ENCODE measurements around the gene SLIT1. TPM values are rescaled to one million over a fixed set of nuclear protein-coding genes. Genes with fewer than 3 reads are reported as not detected.

SLIT1 gene
- total RNA-seq, 4 donors from 2014 or later, result 0.35 to 0.49 TPM; not detected in 2

DNA sequence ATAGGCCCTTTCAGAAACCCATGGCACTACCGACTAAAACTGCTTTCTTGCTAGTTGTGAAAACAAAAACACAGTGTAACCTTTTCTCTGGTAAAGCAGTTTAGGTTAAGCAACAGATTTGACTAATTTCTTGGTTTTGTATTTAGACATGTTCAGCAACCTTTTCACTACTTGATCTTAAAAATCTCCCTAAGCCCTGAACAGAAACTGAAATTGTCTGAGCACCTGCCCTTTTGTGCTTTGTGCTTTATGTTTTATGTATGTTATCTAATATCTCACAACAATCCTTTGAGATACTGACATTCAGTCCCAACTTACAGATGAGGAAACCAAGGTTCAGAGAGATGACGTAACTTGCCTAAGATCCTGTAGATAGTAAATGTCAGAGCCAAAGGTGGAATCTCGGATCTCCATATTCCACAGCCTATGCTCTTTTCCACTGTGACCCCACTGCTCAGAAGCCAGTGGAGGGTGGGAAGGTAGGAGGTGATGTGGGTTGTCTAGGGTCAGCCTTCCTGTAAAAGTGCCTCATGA is 207.1 kb downstream of the SLIT1 start:
- Histone ChIP-seq H3K27ac (no peak overlapping the region), H3K9me3 (no peaks in the 10 kb centered on the region), H3K4me3 (no peak overlapping the region), H3K4me1 (no peaks in the 10 kb centered on the region), H3K36me3 (no peaks in the 10 kb centered on the region), H3K27me3 (no peaks in the 10 kb centered on the region)
- no peak for TF ChIP-seq POLR2A (IDR thresholded peaks at IDR 0.05)
- TF ChIP-seq, protein P1, sequence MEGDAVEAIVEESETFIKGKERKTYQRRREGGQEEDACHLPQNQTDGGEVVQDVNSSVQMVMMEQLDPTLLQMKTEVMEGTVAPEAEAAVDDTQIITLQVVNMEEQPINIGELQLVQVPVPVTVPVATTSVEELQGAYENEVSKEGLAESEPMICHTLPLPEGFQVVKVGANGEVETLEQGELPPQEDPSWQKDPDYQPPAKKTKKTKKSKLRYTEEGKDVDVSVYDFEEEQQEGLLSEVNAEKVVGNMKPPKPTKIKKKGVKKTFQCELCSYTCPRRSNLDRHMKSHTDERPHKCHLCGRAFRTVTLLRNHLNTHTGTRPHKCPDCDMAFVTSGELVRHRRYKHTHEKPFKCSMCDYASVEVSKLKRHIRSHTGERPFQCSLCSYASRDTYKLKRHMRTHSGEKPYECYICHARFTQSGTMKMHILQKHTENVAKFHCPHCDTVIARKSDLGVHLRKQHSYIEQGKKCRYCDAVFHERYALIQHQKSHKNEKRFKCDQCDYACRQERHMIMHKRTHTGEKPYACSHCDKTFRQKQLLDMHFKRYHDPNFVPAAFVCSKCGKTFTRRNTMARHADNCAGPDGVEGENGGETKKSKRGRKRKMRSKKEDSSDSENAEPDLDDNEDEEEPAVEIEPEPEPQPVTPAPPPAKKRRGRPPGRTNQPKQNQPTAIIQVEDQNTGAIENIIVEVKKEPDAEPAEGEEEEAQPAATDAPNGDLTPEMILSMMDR (IDR thresholded peaks at IDR 0.05), result no peak
- no peak for DNase-seq
- intact Hi-C loops (cut with DNase I; ENCODE audit: low total_unique reads), result no loop called here

DNA sequence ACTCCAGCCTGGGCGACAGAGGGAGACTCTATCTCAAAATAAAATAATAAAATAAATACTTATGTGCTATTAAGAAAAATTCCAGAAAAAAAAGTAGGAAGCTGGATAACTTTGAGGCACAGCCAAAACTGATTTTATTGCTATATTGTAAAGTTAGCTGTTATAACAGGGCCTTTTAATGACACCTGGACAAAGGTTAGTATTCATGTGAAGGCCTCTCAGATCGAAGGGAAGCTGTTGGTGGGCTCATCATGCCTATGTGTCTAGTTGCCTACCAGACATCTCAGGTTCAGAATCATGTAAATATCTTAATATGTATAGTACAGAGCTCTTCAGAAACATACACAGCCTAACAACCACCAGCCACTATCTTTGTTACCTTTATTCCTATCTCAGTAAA is 210.6 kb downstream of the SLIT1 start:
- H3K36me3 ChIP-seq, result no peaks in the 10 kb centered on the region
- TF ChIP-seq, protein P1 (IDR thresholded peaks at IDR 0.05), result no peak
- TF ChIP-seq POLR2A (IDR thresholded peaks at IDR 0.05), result no peak

DNA sequence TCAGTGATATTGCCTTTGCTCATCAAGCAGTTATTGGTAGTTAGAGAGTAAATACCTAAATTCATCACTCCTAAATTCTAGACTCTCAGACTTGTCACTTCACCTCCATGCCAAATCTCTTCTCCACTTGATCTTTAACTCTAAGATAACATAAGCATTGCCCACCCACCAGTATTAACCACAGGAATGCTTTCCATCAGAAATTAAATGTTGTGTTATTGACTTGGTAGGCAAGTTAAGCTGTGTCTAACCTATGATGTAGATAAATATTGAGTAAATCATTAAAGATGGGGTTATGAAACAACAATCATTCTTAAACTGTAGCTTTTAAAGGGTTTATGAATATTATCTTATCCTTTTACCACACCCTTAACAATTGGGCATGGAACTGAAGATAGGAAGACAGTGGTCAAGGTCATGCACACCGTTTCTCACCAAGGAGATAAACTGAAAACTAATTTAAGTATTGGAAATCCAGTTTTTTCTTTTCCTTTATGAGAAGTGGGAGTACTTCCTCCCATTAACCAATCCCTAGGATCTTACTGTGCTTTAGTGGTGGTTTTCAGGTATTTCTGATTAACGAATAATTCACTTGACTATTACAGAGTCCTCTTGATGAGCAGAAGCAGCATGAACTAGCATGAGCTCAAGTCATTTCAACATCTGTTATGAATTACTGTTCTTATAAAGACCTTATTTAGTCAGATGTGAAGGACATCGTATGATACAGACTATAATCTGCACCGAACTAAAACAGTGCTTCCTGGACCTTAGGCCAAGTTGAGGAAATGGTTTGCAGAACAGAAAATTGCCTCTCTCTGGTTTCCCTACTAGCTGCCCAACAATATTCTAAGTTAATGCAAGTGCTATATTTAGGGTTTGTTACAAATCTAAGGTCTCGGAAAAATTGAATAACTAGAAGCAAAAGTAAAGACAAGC is 211.7 kb downstream of the SLIT1 start:
- Histone ChIP-seq H3K9me3 (no peaks in the 10 kb centered on the region), H3K4me1 (no peaks in the 10 kb centered on the region), H3K27me3 (no peaks in the 10 kb centered on the region), H3K4me3 (no peak overlapping the region), H3K27ac (no peak overlapping the region), H3K36me3 (no peaks in the 10 kb centered on the region)
- intact Hi-C loops (cut with DNase I; ENCODE audit: low total_unique reads), result no loop called here
- no peak for DNase-seq
- TF ChIP-seq, protein P1 (IDR thresholded peaks at IDR 0.05), result no peak
- no peak for TF ChIP-seq POLR2A (IDR thresholded peaks at IDR 0.05)

More for the DNA sequence above, 210.6 kb downstream of the SLIT1 start:
- H3K27ac ChIP-seq, result no peak overlapping the region
- H3K4me1 ChIP-seq, result no peaks in the 10 kb centered on the region
- intact Hi-C loops (cut with DNase I; ENCODE audit: low total_unique reads), result no loop called here
- H3K4me3 ChIP-seq, result no peak overlapping the region
- no peaks in the 10 kb centered on the region for H3K9me3 ChIP-seq
- no peaks in the 10 kb centered on the region for H3K27me3 ChIP-seq
- no peak for DNase-seq

DNA sequence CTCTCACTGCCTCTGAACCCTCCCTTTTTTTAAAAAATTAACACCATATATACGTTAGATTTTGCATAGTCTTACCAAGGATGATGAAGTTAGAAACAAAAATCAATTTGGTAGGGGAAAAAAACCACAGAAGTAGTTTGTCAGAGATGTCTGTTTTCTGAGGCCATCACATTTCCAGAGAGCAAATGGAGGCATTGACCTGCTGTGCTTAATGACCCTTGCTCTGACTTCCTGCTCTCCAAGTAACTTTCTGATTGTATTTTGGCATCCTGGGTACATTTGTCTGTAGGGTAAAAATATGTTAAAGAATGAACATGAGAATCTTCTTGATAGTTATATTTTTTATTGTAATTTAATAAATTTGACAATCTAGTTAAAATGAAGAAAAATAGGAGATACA is 213.5 kb downstream of the SLIT1 start:
- intact Hi-C loops (cut with DNase I; ENCODE audit: low total_unique reads), result no loop called here
- H3K27me3 ChIP-seq, result no peaks in the 10 kb centered on the region
- TF ChIP-seq POLR2A (IDR thresholded peaks at IDR 0.05), result no peak
- TF ChIP-seq, protein P1 (IDR thresholded peaks at IDR 0.05), result no peak

DNA sequence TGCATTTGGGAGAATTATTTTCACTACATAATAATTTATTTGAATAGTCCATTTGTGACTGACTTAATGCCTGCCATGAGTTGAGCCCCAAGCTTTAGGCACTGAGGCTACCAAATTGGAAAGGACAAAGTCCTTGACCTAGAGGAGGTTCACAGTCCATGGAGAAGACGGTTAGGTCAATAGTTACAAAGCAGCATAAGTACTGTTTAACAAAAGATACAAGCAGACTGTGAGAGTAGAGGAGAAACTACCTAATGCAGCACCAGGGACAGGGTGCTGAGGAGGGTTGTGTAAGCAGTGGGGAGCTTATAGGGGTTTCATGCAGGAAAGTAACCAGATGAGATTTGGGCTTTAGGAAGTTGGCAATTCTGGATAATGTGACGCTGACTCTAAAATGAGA is 214.4 kb downstream of the SLIT1 start:
- intact Hi-C loops (cut with DNase I; ENCODE audit: low total_unique reads), result no loop called here
- no peak for TF ChIP-seq POLR2A (IDR thresholded peaks at IDR 0.05)
- no peak for DNase-seq

More for the DNA sequence above, 213.5 kb downstream of the SLIT1 start:
- Histone ChIP-seq H3K4me1 (no peaks in the 10 kb centered on the region), H3K36me3 (no peaks in the 10 kb centered on the region), H3K4me3 (no peak overlapping the region), H3K27ac (no peak overlapping the region), H3K9me3 (no peaks in the 10 kb centered on the region)
- no peak for DNase-seq

More for the DNA sequence above, 214.4 kb downstream of the SLIT1 start:
- H3K27ac ChIP-seq, result no peak overlapping the region
- no peaks in the 10 kb centered on the region for H3K36me3 ChIP-seq
- no peak overlapping the region for H3K4me3 ChIP-seq
- H3K9me3 ChIP-seq, result no peaks in the 10 kb centered on the region
- no peaks in the 10 kb centered on the region for H3K27me3 ChIP-seq
- no peaks in the 10 kb centered on the region for H3K4me1 ChIP-seq

Data from uterus (tissue), 4 donors.